Medulla oblongata (tissue), 1 donor: ENCODE measurements around the gene PLB1.
A peak's percentile ranks its signal among the peaks of the same experiment; 100 is the strongest.
"Not testable (repeated sequence)": the region's sequence is repeated elsewhere in the genome, so short reads cannot be mapped to it uniquely, and the experiment has no call there.

ENCODE experiments used
- DNase-seq: peaks from one replicate; pipeline ENCODE4 v3.0.0-alpha.2; 2015; ENCODE audit errors: extremely low spot score

PLB1 gene

GRCh38 chr2:28538134-28538533, 42.3 kb downstream of the PLB1 start:
- no peak for DNase-seq

- no peak for DNase-seq
Observed at GRCh38 chr2:28538652-28539051, 42.8 kb downstream of the PLB1 start.

- DNase-seq: peak; percentile 45
Observed at GRCh38 chr2:28539118-28539541, 43.3 kb downstream of the PLB1 start.

- DNase-seq: no peak
Observed at GRCh38 chr2:28543316-28544035, 47.6 kb downstream of the PLB1 start.

- no peak for DNase-seq
Observed at GRCh38 chr2:28544036-28544346, 48.1 kb downstream of the PLB1 start.

GRCh38 chr2:28544405-28544921, 48.6 kb downstream of the PLB1 start:
- DNase-seq: no peak

GRCh38 chr2:28544922-28545589, 49.2 kb downstream of the PLB1 start:
- no peak for DNase-seq

- DNase-seq: no peak
Observed at GRCh38 chr2:28545590-28546200, 49.8 kb downstream of the PLB1 start.

- no peak for DNase-seq
Observed at GRCh38 chr2:28546242-28546641, 50.4 kb downstream of the PLB1 start.

- DNase-seq: no peak
Observed at GRCh38 chr2:28547223-28547860, 51.5 kb downstream of the PLB1 start.

- DNase-seq: no peak
Observed at GRCh38 chr2:28547906-28548600, 52.2 kb downstream of the PLB1 start.

GRCh38 chr2:28550345-28550744, 54.5 kb downstream of the PLB1 start:
- DNase-seq: not testable (repeated sequence)

- DNase-seq: no peak
Observed at GRCh38 chr2:28552045-28552823, 56.4 kb downstream of the PLB1 start.

GRCh38 chr2:28556303-28556702, 60.4 kb downstream of the PLB1 start:
- no peak for DNase-seq

GRCh38 chr2:28557389-28558131, 61.7 kb downstream of the PLB1 start:
- no peak for DNase-seq

GRCh38 chr2:28558158-28558820, 62.4 kb downstream of the PLB1 start:
- DNase-seq: peak; percentile 17

GRCh38 chr2:28558918-28559317, 63.1 kb downstream of the PLB1 start:
- DNase-seq: no peak

GRCh38 chr2:28563869-28564268, 68.0 kb downstream of the PLB1 start:
- no peak for DNase-seq

- no peak for DNase-seq
Observed at GRCh38 chr2:28564346-28564745, 68.5 kb downstream of the PLB1 start.

GRCh38 chr2:28565033-28565432, 69.2 kb downstream of the PLB1 start:
- DNase-seq: no peak
